DOHH2 (cell line): ENCODE data around the gene HLA-DOA.

Source experiments
- EZH2phosphoT487 ChIP-seq: fragments of 200-600 bp; sonication (generic); IDR thresholded peaks from 2 replicates; pipeline ENCODE4 v1.6.1; 2017; ENCODE audit warnings: borderline replicate concordance, mild to moderate bottlenecking, antibody characterized with exemption, low read length, moderate library complexity, mixed read lengths
- TF ChIP-seq, protein P1 (sequence below): fragments of 200-600 bp; sonication (generic); IDR thresholded peaks from one replicate; pipeline ENCODE4 v1.5.1; 2014; ENCODE audit warnings: antibody characterized with exemption, mild to moderate bottlenecking, low read depth, low read length; ENCODE audit not compliant: poor library complexity, severe bottlenecking

DNA sequence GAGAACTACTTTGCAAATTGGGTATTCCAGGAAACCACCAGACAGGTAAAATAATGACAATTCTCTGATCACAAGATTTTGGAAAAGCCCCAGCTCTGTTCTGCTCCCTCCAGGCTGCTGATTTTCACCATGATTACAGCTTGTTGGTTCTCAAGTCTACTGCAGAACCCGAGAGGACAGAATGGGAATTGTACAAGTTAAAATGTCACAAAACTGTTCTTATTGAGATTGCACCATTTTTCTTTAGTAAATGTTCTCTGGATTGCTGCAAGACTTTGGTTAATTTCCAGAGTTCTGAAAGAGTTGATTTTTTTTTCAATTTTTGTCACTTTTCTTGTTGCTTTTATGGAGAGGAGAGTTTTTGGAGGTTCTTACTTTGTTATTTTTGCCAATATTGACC lies 27.1 kb upstream of the HLA-DOA start:
- TF ChIP-seq EZH2phosphoT487 = no peak
- TF ChIP-seq, protein P1, sequence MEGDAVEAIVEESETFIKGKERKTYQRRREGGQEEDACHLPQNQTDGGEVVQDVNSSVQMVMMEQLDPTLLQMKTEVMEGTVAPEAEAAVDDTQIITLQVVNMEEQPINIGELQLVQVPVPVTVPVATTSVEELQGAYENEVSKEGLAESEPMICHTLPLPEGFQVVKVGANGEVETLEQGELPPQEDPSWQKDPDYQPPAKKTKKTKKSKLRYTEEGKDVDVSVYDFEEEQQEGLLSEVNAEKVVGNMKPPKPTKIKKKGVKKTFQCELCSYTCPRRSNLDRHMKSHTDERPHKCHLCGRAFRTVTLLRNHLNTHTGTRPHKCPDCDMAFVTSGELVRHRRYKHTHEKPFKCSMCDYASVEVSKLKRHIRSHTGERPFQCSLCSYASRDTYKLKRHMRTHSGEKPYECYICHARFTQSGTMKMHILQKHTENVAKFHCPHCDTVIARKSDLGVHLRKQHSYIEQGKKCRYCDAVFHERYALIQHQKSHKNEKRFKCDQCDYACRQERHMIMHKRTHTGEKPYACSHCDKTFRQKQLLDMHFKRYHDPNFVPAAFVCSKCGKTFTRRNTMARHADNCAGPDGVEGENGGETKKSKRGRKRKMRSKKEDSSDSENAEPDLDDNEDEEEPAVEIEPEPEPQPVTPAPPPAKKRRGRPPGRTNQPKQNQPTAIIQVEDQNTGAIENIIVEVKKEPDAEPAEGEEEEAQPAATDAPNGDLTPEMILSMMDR = no peak
